ENCODE results near the gene ACVR1C.

ACVR1C gene

GRCh38 chr2:157492189-157492773, 136.4 kb downstream of the ACVR1C start:
- DNase-seq: peak; percentile 70

GRCh38 chr2:157489983-157490382, 138.7 kb downstream of the ACVR1C start:
- no peak for DNase-seq

GRCh38 chr2:157488877-157489276, 139.8 kb downstream of the ACVR1C start:
- no peak for DNase-seq

- no peak for DNase-seq
Measured at GRCh38 chr2:157487747-157488146, 140.9 kb downstream of the ACVR1C start.

- DNase-seq: no peak
Measured at GRCh38 chr2:157487271-157487610, 141.4 kb downstream of the ACVR1C start.

GRCh38 chr2:157486596-157487270, 141.9 kb downstream of the ACVR1C start:
- DNase-seq: no peak

GRCh38 chr2:157480182-157480961, 148.3 kb downstream of the ACVR1C start:
- no peak for DNase-seq

- no peak for DNase-seq
Measured at GRCh38 chr2:157479081-157480027, 149.3 kb downstream of the ACVR1C start.

- no peak for DNase-seq
Measured at GRCh38 chr2:157477919-157478318, 150.7 kb downstream of the ACVR1C start.

GRCh38 chr2:157476953-157477709, 151.5 kb downstream of the ACVR1C start:
- DNase-seq: no peak

Data from KG1 (cell line).